Hematopoietic multipotent progenitor cell treated with erythropoietin and hydrocortisone succinate and interleukin-3 and kit ligand, for 15 days (in vitro differentiated cells): ENCODE data around the gene ARL8A.
"Not testable (repeated sequence)": the region's sequence is repeated elsewhere in the genome, so short reads cannot be mapped to it uniquely, and the experiment has no call there.

ENCODE experiments used
- DNase-seq: peaks from one replicate; pipeline ENCODE4 v3.0.0-alpha.2; 2015; ENCODE audit warnings: low spot score

Gene ARL8A

DNA sequence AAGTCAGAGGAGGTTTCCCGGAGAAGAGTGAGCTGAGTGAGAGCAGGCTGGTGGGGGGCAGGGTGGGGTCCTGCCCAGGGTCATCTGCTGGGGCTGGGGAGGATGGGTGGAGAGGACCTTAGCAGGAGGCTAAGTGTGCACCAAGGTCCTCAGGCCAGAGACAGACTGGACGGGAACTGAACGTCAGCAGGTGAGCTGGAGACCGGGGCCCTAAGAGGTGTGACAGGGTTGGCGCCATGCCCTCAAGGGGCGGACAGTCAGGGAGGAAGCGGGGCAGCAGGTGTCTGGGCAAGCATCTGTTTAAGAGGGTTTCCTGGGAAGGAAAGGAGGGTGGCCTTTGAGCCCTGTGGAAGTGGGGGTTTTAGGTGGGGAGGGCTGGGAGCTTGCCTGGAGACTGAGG lies 29.5 kb upstream of the ARL8A start:
- DNase-seq, result no peak

DNA sequence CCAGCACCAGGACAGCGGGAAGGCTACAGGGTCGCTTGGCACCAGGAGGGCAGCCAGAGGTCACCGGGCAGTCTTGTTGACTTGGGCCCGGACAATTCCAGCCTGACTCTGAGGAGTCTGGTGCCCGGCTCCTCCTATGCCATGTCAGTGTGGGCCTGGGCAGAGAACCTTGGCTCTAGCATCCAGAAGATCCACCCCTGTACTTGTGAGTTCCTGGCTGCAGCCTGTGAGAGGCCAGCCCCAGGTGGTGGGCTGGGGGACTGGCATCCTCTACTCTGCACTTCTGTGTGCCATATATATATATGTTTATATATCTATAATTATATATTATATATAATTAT lies 27.4 kb upstream of the ARL8A start:
- no peak for DNase-seq

DNA sequence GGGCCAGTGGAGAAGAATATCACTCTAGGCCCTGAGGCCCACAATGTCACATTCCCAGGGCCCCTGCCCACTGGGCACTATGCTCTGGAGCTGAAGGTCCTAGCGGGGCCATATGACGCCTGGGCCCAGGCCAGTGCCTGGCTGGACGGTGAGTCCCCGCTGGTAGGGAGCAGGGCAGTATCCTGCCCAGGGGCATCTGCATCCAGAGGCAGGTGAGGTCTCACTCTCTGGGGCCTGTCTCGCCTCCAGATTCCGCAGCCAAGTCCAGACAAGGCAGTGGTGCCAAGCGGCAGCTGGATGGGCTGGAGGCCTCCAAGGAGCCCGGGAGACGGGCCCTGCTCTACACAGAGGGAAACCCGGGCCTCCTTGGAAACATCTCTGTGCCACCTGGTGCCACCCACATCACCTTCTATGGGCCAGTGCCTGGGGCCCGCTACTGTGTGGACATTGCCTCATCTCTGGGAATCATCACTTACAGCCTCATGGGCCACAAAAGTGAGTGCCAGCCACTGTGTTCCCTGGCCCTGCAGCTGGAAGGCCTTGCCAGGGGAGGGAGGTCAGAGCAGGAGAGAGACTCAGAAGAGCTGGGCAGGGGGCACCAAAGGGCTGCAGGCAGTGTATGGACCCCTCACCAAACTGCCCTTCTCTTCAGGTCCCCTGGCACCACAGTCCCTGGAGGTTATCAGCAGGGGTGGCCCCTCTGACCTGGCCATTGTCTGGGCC lies 26.9 kb upstream of the ARL8A start:
- no peak for DNase-seq

DNA sequence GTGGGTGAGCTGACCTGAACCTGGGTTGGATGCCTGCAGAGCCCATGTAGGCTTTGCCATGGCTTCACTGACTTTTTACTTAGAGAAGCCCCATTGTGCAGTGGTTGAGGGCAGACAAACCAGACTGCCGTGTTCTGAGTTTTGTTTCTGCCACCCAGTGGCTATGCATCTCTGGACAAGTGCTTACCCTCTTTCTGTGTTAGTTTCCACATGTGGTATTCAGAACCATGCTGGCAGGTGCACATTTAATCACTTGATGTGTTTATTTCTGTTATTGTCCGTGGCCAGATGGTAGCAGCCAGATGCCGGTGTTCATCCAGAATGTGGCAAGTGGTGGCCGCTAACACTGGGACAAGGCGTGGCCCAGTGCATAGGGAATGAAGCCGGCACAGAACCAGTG lies 26.2 kb upstream of the ARL8A start:
- DNase-seq, result no peak

DNA sequence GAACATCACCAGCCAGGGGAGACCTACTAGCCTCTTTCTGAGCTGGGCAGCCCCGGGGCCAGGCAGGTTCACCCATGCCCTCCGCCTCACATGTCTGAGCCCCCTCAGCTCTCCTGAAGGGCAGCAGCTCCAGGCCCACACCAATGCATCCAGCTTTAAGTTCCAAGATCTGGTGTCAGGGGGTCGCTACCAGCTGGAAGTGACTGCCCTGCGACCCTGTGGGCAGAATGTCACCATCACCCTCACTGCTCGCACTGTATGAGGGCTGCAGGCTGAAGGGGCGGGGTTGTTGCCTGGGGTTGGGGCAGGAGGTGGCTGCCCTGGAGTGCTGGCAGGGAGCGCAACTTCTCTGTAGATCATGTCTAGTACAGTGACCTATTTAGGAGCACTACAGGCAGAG lies 24.3 kb upstream of the ARL8A start:
- no peak for DNase-seq

DNA sequence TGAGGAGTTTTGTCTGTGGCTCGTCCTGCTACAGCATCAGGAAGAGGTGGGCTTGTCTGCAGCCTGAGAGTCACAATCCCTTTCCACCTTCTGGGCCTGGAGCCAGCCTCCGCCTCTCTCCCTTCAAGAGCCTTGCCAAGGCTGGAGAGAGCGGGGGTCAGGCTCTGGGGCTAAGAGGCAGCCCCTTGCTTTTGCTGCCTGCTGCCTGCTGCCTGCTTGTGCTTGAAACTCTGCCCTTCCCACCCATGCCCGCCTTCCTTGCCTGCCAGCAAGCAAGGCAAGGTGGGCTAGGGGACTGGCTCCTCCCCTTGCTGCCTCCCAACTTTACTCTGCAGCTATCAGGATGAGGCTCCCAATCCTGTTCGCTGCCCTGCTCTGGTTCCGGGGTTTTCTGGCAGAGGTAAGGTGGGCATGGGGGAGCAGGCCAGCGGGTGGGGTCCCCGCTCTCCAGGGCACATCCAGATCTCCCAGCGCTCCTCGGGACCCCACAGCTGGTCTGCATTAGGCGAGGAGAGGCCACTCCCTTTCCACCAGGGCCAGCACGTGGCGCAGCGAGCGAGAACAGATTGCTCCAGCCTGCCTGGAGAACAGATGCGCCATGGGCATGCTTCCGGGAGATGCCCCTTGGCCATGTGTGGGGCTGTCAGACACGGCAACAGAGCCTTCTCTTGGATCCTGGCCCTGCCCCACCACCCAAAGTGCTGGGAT lies 23.3 kb upstream of the ARL8A start:
- no peak for DNase-seq

DNA sequence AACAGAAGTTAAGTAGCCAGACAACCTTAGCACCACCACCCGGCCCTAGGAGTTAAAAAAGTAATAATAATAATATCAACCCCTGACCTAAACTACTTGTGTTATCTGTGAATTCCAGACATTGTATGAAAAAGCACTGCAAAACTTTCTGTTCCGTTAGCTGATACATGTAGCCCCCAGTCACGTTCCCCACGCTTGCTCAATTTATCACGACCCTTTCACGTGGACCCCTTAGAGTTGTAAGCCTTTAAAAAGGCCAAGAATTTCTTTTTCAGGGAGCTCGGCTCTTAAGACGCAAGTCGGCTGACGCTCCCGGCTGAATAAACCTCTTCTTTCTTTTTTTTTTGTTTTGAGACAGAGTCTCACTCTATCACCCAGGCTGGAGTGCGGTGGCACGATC lies 22.5 kb upstream of the ARL8A start:
- DNase-seq, result not testable (repeated sequence)

DNA sequence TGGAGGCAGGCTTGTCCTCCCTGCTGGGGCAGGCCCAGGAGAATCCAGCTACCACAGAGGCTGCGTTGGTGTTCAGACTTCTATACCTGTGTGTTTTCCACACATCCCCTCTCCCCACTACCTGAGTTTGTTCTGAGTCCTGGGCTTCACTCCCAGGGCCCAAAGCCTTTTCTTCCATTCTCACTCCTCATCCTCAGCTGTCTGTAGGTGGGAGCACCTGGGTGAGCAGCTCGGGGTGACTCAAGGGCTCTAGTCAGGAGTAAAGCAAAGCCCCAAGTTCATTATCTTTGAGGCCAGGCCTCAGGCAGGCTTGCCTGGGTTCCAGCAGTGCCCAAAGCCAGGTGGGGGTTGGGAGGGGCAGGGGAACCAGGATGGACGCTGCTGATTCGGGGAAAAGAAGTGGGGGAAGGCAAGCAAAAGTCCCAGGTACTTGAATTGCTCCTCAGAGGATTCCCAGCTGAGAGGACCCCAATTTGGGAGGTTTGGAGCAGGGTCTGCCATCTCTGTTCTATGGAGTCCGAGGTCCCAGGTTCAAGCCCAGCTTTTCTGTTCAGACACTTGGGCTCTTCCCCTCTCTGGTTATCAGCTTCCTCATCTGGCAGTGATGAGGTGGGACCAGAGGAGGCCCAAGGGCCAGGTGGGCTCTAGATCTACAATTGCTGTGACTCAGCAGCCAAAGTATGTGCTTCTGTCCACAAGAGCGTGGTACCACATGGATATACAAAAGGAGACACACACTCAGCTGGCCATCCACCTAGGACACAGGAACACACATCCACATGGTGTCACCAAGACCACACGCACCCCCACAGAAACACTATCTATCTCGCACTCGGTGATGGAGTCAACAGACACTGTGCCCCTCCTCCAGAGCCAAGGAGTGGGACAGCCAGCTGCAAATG lies 21.7 kb upstream of the ARL8A start:
- no peak for DNase-seq

DNA sequence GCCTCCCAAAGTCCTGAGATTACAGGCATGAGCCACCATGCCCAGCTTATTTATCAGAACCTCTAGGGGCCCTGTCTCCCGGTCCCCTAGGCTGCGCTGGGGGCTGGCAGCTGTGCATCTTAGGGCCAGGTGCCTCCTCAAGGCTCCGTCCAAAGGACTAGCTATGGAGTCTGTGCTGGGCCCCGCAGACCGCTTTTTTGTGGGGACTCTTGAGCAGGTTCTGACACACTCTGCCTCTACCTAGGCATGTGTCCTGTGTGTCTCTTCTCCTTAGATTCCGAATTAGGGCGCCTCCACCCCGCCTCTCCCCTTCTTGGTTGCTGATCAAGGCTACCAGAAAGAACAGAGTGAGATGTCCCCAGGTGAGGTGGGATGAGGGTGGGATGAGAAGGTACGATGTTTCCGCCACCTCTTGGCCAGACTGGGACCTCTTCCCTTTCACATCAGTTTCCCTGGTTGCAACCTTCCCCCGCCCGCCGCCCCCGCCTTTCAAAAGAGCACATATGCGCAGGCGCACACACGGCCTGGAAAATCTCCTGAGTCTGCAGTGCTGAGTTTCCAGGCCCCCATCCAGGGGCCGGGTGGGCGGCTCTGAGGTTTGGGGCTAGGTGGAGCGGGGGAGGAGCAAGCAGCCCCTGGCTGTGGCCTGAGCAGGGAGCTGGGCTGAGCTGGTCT lies 20.9 kb upstream of the ARL8A start:
- no peak for DNase-seq

DNA sequence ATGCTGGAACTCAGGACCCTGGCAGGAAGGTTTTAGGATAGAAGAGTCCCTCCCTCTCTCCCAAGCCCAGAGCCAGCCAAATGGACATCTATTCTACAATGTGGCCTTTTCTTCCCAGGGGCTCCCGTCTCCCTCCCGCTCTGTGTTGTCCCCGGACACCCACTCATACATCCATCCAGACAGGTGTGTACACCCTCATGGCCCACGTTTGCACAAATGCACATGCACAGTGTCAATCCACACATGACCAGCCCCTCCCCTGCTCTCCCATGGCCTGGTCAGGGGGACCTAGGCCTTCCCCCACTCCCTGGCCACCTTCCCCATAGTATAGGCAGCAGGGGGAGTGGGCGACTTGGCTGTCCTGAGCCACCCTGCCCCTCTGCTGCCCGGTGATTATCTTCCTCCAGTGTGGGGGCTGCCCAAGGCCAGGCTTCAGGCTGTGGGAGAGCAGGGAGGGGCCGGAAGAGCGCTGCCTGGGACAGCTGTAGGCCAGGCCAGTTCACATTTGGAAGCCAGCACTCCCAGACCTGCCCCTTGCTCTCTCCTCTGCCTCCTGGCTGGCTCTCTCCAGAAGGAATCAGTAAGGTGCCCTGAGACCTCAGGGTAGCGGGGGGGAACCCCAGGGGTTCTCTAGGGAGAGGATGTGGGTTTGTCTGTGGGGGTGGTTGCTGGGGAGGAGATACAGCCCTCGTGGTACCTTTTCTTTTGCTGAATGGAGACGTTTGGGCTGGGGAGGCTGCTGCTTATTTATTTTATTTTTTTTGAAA lies 19.9 kb upstream of the ARL8A start:
- DNase-seq, result no peak

DNA sequence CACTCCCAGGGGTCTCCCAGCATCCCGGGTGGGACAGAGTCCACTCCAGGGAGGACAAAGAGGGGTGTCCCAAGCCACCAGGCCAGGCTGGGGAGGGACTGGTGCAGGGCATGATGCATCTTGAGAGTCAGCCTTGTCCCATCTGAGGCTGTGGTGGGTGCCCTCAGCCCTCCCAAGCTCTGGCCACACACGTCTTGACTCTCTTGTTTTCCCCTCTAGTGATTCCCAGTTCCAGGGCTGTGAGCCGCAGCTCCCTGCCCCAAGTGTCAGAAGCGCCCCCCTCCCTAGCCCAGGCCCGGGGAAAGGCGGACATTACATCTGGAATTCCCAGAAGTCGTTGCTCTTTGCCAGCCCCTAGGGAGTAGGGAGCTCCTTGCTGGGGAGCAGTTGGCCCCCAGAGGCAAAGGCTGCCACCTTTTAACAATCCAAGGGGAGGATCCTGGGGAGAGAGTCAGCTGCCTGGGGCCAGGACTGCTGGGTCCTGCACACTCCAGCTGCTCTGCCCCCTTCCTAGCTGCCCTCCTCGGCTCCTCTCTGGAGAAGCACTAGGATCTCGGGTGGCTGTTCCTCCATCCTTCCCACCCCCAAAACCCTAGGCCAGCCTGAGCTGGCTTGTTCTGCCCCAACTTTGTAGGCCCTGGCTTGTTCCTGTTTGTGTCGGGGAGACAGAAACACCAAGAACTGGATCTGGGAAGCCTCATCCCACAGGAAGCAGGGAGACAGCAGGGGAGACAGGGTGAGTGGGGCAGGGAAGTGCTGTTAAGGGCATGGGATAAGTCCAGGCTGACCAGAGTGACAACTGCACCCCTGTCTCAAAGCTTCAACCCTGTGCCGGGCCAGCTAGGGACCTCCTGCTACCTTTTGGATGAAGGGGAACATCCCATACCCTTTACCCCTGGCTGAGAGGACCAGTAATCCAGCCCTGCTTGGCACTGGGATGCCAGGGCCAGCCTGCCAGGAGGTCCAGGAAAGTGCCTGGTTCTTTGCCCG lies 19.0 kb upstream of the ARL8A start:
- no peak for DNase-seq

DNA sequence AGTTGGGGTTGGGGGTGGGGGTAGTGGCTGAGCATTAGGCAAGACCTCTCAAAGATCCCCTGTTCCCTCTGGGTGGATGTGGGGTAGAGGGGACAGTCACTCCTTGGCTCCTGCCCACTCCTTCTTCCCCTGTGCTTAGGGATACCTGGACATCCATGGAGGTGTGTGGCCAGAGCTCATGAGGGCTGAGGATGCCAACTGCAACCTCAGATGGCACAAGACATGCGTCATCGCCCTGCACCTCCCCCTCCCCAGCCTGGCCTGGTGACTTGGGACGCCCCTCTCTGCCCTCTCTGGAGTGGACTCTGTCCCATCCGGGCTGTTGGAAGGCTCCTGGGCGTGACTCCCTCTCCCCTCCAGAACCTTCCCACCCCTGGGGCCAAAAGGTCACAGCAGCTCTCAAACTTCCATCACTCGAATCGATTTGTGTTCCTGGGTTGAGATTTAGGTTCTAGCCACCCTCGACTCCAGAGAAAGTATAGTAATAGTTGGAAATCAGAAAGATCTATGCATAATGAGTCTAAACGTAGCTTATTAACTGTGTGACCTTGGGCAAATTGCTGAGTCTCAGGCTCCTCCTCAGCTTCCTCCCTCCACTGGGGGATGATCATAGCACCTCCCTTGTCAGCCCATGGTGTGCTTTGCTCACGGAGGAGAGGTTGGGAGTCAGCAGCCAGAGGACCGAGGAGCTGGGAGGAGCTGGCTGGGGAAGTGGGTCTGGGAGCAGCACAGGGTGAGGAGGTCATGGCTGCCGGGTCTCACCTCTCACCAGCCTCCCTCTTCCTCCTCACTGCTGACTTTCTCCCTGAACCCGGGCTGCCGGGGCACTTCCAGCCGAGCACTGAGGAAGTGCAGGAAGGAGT lies 18.1 kb upstream of the ARL8A start:
- no peak for DNase-seq

DNA sequence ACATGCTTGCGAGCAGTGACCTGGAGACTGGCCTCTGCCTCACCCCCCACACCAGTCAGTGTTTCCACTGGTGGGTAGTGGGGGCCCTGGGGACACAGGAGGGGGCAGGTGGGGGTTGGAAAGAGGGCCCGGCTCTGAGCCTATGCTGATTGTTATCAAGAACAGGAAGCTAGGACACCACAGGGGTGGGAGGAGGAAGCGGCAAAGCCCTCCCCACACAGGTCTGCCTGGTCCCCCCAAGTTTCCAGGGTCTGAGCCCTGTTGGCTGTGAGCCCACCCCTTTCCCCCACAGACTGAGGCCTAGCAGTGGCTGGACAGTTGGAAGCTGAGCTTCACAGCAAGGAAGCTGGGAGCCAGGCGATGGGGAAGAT lies 17.5 kb upstream of the ARL8A start:
- DNase-seq, result no peak

DNA sequence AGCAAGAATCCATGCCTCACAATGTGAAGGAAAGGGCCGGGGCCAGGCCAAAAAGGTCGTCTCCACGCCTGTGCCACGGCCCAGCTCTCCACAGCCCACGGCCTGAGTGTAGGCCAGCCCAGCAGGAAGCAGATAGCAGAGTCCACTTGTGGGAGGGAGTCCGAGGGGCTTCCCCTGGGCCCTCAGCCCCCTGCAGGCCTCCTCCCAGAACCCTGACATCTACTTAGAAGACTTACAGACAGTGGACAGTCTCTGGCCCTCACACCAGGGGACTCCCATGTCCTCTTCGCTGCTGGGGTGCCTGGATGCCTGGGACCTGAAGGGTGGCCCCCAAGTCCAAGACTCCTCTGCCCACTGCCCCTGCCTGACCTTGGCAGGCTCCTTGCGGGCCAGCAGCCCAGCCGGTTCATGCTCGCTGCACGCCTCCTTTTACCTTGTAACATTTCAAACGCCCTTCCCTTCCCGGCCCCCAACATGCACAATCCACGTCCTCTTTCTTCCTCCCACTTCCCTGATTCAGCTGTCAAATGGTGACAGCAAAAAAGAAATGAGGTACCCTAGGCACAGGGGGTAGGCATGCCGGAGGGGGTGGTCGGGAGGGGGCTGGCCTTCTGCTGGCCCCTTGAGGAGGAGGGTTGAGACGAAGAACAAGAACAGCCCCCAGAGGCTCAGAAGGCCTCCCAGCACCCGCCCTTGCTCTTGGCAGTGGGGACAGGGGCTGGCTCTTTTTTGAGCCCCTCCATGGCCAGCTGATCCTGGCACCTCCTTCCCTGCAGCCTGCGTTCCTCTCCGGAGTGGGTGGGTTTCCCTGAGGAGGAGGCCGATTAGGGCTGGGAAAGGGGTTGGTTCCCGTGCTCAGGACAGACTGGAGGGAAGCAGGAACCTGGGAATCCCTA lies 16.9 kb upstream of the ARL8A start:
- DNase-seq, result no peak

DNA sequence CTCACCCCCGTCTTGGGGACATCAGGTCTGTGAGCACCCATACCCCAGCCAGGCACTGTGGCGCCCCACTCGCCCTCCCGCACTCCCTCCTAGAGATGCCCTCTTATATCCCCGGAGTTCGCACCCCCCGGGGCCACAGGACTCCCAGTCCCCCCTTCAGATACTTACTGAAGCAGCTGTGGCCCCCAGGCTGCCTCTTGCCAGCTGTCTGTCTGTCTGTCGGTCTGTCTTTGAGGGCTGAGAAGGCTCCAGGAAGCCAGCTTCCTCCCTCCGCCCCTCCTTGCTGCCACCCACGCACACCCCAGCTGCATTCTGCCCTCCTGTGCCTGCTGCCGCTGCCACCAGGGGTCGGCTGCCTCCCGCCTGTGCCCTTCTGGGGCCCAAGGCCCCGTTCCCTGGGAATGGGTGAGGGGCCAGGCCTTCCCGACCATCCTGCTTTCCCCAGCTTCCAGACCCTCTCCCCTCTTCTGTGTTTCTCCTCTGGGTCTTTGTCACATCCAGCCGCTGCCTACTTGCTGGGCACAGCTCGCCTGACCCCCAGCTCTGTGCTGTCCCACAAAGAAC lies 15.9 kb upstream of the ARL8A start, which contains the start of gene PTPN7:
Gene PTPN7 (minus strand): TSS at position 226 of the 564 bp plus-strand sequence. CDS start 1,200 bp downstream, outside the sequence.
- DNase-seq, result peak; percentile 80

DNA sequence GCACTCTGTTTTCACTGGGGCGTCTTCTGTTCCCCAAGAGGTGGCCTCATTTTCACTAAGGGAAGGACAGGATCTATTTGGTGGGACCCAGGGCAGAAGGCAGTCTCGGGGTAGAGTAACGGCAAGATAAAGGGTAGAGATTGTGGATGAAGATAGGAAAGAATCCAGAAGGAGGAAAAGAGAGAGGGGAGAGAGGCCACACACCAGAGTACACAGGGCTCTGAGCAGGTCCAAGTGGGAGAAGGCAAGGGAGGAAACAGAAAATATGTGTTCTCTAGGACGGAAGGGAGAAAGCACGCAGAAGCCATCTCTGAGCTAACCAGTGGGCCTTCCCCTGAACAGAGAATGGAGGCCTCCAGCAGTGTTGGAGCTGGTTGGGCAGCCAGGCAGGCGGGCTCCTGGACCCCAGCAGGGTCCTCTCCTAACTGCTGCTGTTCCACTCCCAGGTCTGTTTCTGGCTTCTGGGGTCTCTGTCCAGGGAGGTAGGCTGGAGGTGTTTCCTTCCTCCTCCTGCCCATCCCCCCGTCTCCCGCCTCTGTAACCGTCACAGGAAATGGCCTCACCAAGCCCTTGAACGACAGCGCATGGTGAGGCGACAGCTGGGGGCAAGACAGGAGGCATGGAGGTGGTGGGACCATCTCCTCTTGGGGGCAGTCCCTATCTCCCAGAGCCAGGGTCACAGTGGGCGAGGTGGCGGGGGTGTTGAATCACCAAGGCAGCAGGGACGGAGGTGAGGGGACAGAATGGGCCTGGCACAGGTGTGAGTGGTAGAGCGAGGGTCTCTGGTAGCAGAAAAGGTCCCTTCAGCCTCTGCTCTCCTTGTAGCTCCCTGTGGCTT lies 15.2 kb upstream of the ARL8A start:
- DNase-seq, result peak; percentile 57
